DMS53 (cell line): Measurements from ENCODE around the gene PHLDA1.
A peak's percentile ranks its signal among the peaks of the same experiment; 100 is the strongest.

Experiments used
- DNase-seq: peaks from one replicate; lab custom pipeline; 2025; lab: John Stamatoyannopoulos, UW

Gene PHLDA1

DNA sequence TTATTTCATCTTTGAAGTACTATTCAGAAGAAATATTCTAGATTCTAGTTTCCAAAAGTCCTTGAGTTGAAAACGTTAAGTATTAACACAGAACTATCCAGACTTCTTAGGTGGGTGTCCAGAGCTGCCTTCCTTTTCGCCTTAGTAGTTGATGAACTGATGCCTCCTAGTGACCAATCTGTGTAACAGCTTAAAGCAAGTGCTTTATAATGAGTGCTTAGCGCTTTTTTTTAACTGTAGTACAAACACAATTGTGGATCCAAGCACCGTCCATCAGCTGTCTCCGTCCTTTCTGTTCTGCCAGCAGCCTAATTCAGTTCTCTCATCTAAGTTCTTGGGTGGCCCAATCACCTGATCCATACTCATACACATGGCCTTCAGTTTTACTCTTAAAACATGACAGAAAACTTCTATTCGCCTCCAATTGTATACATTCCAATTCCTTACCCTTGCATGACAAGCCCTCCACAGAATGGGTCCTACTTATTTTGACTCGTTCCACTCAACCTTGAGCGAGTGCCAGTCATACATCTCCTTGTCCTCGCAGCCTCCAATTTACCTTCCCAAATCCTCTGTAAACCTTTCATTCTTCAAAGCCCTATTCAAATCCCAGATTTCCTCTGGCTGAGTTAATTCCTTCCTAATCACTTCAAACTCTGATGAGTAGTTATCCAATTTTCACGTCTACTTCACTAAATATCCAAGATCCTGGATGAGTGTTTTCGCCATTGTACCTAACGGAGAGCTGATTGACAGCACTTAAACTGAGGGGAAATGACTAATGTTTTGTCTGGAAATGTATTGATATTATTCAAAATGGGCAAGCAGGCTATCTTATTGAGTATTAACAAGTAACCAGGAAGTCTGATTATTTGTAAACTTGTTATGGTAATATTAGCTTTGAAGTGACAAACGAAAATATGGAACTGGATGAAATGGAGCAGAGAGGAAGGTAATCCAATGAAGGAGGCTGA lies 5.8 kb upstream of the PHLDA1 start:
- DNase-seq, result peak; percentile 96

- no peak for DNase-seq
Observed at GRCh38 chr12:76035045-76035444, 3.5 kb upstream of the PHLDA1 start.

GRCh38 chr12:76033081-76034011 lies 1.8 kb upstream of the PHLDA1 start:
- DNase-seq, result peak; percentile 46

DNA sequence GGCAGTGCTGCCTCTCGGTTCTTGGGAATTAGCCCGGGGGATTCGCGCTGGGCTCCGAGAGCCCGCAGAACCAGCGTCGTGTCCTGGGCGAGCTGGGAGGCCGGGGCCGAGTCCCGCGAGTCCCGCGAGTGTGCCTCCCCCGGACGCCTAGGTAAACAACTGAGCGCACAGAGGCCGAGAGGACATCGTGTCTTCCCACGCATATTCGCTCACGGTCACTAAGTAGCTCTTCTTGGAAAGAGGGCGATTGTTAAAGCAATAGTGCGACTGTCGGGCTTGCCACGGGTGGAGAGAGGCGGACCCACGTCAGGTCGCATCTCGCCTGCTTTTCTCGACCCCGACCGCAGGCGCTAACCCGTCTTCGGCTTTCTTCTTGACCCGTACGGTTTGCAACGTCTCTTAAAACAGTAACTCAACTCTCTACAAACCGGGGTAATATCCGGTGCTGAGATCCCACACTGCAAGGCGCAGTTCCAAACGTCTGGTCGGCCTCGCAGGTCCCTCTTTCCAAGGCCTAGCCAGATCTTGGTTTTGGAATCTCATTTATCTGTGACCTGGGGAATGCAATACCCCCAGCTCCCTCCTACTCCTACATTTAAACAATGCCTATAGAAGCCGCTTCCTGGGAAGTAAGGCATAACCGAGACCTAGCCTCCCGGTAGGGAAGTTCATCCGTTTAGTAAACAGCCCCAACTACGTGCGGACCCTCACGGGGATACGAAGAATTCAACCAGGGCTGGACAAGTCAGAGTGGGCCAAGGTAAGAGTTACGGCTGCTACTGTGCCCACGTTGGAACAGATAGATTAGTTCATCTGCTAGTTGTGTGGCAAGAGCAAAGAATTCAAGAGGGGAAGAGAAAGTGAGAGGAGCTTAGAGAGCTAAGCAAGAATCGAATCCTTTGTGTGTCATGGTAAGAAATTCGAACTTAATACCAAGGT lies 736 bp upstream of the PHLDA1 start:
- peak; percentile 89 for DNase-seq

GRCh38 chr12:76031081-76031413 lies 529 bp downstream of the PHLDA1 start:
- DNase-seq, result no peak

- peak; percentile 80 for DNase-seq
Observed at GRCh38 chr12:76030341-76031080, 1.1 kb downstream of the PHLDA1 start.

DNA sequence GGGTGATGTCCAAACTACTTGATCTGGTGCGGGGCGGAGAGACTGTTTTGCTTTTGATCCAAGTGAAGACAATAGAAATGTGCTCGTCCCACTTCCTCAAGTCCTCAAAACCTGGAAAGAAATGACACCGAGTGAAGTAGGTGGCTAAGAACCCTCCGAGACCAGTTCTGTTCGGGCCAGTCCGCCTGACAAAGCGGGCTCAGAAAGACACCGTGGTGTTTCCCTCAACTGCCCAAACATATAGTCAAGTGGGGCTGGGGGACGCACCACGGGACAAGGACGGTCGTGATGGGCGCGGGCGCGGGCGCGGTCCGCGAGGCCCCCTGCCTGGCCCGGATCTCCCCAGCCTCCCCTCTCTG lies 1.6 kb downstream of the PHLDA1 start:
- peak; percentile 65 for DNase-seq

GRCh38 chr12:76028571-76029277 lies 2.9 kb downstream of the PHLDA1 start:
- no peak for DNase-seq

DNA sequence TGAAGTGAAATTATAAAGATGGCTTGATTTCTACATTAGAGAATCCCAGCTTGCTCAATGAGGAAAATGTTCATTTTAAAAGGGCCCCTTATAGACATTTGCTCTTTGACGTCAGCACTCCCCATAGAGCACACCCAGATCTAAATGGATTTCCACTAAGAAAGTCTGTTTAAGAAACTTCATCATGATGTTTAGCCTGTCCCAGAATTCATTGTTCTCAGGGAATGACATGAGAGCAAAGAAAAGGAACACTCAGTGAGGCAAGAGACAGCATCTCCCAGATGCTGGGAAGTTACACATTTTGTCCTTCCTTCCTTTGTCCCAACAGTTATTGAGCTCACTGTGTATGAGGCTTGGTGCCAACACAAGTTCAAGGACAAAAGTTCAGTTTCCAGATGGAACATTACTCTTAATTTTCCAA lies 4.9 kb downstream of the PHLDA1 start:
- no peak for DNase-seq

- DNase-seq, result peak; percentile 38
Observed at GRCh38 chr12:76025601-76026575, 5.7 kb downstream of the PHLDA1 start.

GRCh38 chr12:76024942-76025600 lies 6.5 kb downstream of the PHLDA1 start:
- DNase-seq, result peak; percentile 55

DNA sequence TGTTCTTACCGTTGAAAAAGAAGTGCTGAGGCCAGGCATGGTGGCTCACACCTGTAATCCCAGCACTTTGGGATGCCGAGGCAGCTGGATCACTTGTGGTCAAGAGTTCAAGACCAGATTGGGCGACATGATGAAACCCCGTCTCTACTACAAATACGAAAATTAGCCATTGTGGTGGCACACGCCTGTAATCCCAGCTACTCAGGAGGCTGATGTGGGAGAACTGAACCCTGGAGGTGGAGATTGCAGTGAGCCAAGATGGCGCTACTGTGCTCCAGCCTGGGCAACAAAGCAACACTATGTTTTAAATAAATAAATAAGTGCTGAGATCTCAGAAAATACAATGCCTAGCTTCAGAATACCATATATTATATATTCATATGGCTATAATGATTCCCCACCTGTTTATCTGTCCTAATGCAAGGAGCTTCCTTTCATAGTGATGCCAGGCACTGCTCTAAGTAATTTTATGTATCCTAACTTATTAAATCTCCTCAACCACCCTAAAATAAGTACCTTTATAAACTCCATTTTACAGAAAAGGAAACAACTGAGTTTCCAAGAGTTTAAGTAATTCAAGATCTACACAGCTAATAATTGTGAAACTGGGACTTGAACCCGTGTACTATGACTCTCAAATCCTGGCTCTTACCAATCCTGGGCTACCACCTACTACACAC lies 7.3 kb downstream of the PHLDA1 start:
- DNase-seq, result no peak

DNA sequence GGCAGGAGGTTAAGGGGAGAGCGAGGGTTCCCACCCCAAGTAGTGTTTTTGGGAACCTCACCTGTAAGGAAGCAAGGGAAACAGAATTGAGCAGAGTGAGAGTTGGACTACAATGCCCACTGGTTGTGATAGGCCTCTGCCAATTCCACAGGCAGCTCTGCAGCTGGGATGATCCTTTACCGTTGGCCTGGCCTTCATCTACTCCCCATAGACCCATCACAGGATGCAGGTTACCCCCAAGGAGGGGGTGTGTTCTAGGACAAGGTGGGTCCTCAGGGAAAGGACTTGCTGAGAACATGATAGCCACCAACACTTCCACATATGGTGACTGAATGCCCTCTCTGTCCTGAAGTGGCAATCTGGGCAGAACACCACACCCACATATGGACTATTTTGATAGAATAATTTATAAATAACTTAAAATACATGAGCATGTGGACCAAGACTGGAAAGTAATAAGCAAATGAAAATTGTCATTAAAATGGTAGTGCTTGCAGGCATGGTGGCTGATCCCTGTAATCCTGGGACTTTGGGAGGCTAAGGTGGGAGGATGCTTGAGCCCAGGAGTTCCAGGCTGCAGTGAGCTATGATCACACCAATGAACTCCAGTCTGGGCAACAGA lies 8.4 kb downstream of the PHLDA1 start:
- no peak for DNase-seq

DNA sequence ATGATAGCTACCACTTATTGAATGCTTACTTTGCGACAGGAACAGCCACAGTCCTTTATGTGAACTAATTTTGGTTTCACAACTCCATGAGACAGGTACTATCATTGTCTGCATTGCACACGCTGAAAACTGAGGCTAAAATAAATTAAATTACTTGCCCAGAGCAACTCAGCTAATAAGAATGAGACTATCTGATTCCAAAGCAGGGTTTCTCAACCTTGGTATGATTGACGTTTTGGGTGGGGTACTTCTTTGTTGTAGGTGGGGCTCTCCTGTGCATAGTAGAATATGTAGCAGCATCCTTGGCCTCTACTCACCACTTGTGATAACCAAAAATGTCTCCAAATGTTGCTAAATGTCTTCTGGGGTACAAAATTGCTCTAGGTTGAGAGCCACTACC lies 9.1 kb downstream of the PHLDA1 start:
- no peak for DNase-seq

DNA sequence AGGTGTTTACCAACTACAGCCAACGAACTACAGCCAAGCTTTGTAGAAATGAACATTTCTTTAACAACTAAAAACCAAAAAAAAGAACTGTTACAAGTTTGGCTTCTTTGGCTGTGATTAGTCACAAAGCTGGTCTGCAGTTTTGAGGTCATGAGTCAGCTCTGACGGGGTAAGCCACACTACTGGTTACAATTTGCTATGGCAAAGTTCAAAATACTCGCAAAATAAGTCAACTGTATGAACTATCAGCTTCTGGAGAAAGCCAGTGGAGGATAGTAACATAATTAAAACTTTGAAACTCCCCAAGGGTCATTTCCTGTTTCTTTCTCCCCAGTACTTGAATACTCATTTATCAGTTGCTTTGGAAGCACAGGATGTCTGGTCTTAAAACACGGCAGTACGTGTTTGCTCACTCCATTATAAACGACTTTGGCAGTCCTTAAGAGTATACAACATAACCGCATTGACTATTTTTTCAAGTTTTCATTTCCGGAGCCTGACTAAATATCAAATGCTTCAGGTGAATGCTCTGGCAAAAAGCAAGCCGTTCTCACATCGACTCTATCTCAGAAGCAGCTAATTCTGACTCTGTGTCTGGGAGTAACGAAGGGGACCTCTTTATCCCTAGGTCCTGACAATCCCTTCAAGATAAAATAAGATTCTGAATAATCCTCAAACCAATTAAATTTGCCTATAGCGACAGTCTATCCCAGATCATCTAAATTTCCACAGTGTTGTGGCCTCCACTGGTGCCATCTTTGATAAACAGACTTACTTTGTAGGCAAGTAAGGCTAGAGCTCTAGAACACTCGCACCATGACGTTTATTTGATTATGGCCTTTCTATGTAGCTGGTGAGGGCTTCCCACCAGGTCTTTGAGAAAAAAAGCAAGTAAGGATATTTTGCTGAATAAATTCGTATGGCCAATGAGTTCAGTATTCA lies 10.6 kb downstream of the PHLDA1 start:
- DNase-seq, result peak; percentile 81

DNA sequence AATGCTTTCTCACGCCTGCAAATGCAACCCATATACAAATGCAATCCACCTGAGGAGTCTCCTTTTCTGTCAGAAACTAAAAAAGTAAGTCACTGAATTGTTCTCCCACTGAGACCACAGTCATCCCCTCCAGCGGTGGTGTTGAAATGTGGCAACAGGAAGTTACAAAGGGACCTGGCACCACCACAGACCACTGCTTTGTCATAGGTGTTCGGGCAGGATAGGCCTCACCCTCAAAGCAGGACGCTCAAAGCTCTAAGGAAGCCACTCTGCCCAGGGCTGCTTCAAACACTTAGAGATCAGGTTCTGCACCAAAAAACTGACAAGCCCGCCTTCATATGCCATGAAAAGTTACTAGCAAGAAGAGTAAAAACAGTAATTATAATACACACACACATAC lies 11.3 kb downstream of the PHLDA1 start:
- no peak for DNase-seq
